GM21381 (cell line): ENCODE measurements around the gene PPP2R2D.

Source experiments
- ATAC-seq: cut with Tn5 transposase; IDR thresholded peaks from one replicate; pipeline ENCODE4 v1.9.1; 2021; ENCODE audit warnings: mild to moderate bottlenecking, moderate library complexity; ENCODE audit not compliant: unreplicated experiment

PPP2R2D gene

GRCh38 chr10:131926253-131926652 is 25.4 kb downstream of the PPP2R2D start:
- no peak for ATAC-seq

DNA sequence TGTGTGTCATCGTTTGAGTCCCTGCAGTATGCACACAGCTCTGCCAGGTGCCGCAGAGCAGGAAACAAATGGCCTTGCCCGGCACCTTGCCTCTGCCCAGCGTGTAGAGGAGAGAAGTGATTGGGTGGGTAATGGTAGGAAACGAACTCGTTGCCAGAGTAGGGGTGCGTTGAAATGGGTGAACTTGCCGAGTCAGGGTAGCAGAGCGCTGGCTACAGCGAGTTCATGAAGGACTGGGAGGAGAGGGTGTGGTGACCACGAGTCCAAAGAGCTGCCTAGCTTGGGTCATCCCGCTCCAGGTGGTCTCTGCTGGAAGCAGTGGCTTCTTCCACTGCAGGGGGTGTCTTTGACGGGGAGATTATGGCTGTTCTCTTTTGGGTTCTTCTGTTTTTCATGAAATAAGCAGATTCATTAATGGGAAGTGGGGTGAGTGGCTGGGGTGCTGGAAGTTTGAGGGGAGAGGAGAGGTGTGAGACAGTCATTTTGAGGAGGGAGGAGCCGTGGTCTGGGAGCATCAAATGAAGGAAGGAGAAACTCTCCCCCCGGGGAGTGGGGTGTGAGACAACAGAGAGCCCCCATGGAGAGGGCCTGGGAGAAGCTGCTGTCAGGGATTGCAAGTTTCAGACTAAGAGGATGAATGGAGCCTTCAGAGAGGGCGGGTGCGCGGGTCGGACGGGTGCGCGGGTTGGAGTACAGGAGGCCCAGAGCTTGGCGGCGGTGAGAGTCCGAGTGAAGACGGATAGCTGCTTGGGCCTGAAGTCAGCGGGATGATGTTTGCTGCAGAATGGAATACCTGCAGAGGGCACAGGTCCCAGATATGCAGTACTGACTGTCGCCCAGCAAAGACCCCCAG is 26.2 kb downstream of the PPP2R2D start:
- ATAC-seq = no peak

- peak; percentile 79 for ATAC-seq
Measured at GRCh38 chr10:131928248-131929095, 27.7 kb downstream of the PPP2R2D start.

DNA sequence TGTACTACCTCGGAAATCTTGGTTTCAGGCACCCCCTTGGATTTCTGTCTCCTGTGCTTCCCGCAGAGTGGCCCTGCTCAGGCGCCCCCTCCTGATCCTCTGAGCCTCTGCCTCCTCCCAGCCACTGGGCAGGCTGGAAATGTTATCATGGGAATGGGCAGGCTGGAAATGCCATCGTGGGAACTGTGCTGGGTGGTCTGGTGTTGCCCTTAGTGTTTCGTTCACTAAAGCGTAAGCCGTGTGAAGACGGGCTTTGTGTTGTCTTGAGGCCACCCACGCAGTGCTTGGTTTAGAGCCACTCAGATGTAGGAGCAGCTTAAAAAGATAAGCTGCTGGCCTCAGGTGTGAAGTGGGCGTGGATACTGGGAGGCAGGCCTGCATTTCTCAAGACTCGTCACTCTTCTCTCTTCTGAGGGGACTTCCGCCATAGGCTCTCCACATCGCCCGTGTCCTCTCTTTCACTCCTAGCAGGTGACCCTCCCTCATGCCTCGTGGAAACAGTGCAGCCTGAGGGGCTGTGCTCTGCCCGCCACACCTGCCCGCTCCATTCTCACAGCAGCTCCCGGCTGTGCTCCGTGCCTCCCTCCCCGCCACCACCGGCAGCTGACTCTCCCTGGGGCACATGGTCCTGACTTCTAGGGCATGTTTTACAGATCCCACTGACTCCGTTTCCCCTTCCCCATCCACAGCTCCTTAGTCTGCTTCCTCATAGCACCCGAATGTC is 28.5 kb downstream of the PPP2R2D start:
- no peak for ATAC-seq

DNA sequence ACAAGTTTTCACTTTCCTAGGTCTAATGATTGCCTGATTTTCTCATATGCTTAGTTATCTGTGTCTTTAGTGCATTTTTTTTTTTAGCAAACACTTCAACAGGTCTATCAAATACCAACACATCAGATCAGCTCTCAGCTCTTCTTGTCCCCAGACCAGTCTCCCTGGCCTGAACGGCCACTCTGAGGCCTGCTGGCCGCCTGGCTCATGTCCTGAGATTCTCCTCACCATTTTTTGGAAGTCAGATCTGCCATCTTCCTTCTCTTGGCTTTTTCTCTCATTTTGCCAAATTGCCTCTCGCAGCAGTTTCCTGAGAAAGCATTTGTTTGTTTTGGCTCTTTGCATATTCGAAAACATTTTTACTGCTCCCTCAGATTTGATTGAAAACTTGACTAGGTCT is 29.3 kb downstream of the PPP2R2D start:
- ATAC-seq = no peak

DNA sequence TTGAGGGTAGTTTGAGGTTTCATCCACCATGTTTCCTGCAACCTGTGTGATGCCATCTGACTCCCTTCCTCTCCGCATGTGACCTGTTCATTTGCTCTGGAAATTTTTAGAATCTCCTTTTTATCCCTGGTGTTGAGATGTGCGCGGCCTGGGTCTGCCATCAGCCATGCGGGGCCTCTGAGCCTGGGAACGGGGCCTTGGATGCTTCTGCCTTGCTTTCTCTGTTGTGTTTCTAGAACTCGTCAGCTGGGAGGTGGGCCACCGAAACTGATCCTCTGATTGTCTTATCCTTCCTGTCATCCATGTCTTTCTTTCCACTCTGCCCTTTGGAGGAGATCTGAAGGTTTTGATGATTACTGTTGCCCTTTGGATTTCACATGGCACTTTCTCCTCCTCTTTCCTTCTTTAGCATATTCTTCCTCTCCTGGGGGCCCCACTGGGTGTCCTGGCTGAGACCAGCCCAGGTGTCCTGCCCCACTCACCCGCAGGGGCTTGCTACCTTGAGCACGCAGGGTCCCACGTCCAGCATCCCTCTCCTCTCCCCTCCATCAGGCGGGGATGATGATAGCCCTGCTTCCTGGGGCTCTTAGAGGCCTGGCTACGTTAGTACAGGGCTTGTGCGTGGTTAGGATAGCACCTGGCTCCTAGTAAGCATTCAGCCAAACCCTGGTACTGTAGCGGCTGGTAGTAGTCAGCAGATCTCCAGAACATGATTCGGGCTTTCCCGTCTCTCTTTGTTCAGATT is 29.9 kb downstream of the PPP2R2D start:
- ATAC-seq = no peak

DNA sequence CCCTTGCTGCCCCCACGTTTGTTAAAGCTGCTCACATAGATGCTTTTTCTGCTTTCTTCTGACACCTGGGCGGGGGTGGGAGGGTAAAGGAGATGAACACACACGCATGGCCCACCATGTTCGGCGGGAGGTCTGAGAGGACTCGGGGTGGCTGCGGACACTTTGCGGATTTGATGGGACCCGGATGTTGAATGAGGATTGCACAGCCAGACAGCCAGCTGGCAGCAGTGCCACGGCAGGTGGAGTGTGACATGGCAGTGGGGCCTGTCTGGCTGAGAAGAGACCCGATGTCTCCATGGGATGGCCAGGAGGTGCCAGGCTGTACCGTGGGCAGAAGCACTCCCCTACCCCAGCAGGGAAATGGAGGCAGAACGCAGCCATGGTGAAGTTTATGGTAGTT is 31.2 kb downstream of the PPP2R2D start:
- ATAC-seq = no peak

DNA sequence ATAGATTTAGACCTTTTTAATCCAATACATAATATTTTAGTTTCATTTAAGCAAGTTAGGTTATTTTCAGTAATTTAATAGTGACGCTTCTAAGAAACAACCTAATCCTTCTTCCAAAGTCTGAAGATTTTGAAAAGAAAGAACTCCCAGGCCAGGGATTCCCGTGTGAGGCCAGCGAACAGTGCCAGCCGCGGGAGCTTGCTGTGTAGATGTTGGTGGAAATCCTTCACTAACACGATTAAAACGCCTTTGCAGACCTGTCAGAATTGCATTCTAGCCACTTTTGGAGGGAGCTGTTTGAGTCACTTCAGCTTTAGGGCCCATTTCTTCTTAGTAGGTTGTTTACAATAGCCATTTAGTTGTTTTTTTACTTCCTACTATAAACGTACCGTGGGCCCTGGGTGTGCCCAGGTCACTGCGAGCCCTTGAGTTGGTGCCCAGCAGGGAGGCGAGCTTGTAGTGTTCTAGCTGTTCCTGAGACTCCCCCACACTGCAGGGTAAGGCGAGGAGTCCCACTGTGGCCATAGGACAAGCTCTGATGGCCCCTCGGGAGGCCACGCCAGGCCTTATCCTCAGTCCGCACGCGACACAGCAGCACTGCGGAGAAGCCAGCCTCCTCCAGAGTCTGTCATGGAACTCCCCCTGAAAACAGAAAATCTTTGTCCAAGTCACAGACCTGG is 32.3 kb downstream of the PPP2R2D start:
- no peak for ATAC-seq

DNA sequence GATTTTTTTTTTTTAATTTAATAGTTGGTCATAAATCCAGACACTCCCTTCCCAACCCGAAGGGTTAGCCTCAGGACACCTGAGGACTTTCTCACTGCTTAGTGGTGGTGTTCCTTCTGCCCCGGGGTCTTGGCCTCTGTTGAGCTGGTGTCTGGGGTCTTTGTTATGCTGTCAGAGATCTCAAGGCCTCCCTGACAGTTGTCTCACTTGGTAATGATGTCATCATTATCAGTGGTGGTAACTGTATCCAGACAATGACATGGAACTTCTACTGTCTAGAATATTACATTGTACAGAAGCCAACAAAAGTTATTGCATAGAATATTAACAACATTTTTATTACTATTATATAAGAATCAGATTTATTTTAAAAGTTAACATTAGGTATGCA is 32.9 kb downstream of the PPP2R2D start:
- ATAC-seq = no peak

GRCh38 chr10:131934769-131935168 is 34.0 kb downstream of the PPP2R2D start:
- no peak for ATAC-seq

GRCh38 chr10:131935260-131935659 is 34.5 kb downstream of the PPP2R2D start:
- ATAC-seq = no peak

- no peak for ATAC-seq
Measured at GRCh38 chr10:131936294-131936693, 35.5 kb downstream of the PPP2R2D start.

DNA sequence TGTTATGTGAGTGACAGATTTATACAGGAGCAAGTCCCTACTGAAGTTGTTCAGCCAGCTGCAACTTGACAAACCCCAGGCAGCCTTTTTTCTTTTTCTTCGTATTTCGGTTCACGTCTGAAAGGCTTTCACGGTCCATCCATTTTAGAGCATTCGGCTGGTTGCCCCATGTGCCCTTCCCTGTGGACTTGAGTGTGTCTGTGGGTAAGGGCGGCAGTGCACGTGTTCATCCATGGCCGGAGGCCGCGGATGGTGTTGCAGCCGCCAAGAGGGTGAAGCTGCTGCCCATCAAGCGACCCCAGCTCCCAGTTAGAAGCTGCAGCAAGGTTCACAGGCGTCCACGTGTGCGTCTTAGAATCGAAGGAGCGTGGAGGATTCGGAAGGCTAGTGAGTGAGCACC is 35.9 kb downstream of the PPP2R2D start:
- no peak for ATAC-seq

DNA sequence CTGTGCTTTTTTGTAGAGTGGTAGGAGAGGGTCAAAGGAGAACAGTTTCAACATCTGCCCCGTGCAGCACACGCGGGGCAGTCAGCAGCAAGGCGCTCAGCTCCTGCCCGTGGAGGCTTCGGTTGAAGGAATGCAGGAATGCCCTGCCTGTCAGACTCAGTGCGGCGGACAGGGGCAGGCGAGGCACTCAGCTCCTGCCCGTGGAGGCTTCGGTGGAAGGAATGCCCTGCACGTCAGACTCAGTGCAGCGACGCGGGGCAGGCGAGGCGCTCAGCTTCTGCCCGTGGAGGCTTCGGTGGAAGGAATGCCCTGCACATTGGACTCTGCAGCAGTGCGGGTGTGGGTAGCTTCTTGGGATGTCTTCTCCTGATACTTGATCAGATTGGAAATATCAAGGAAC is 37.0 kb downstream of the PPP2R2D start:
- ATAC-seq = no peak

DNA sequence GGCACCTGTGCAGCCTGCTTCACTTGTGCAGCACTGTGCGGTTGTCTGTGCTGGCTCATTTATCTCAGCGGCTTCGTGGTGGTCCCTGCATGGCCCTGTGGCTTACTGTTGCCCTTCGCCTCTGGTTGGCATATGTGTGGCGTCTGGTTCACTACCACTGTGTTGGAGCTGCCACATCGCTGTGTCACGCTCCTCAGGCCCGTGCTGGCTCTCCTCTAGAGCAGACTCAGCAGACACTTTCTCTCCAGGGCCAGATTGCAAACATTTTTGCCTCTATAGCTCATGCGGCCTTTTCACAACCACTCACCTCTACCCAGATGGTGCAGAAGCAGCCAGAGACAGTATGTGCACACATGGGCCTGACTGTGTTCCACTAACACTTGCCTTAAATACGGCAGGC is 37.9 kb downstream of the PPP2R2D start:
- ATAC-seq = no peak

GRCh38 chr10:131942455-131942854 is 41.6 kb downstream of the PPP2R2D start:
- ATAC-seq = no peak

DNA sequence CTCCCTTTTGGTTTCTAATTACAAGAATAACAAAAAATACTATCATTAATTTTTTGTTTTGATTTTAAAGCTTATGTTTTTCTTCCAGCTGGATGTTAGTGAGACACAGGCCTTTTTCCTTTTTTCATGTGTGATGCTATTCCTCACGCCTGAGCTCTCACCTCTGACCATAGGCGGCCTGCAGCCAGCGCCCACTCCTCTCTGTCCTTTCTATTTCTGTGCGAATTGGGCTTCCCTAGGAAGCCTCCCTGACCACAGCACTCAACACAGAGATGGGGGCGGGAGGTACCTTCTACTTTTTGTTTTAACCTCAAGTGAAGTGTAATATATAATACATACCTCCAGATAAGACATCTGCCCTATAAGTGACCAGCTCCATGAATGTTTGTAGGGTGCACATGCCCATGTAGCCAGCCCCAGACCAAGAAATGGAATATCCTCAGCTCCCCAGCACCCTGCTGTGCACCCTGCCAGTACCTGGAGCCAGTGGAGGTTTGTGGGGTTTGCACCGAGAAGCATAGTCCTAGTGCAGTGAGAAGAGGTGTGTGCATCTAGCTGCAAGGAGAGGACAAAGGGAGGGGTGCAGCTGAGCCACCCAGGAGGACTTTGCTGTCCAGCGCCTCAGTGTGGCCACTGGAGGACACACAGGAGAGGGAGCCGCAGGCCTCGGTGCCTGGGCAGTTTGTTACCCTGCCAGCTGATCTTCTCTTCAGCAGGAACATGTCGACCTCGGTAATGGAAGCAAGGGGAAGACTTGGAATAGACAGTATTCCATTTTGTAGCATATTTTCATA is 42.4 kb downstream of the PPP2R2D start:
- ATAC-seq = no peak

- no peak for ATAC-seq
Measured at GRCh38 chr10:131944412-131944811, 43.6 kb downstream of the PPP2R2D start.

DNA sequence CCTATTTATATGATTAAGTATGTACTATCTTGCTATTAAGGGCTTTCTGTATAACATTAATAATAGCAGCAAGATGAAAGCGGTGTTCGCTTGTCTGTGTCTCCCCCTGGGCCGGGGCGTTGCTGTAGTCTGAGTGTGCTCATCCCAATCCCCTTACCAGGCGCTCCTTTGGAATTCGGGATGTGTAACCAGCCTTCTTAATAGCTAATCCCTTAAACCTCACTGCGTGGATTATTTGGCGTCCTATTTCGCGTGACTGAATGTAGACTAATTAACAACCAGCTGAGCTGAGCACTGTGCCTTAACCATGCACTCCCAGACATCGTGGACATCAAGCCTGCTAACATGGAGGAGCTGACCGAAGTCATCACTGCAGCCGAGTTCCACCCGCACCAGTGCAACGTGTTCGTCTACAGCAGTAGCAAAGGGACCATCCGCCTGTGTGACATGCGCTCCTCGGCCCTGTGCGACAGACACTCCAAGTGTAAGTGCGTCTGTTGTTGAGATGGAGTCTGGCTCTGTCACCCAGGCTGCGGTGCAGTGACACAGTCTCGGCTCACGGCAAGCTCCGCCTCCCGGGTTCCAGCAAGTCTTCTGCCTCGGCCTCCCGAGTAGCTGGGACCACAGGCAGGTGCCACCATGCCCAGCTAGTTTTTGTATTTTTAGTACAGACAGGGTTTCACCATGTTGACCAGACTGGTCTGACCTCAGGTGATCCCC is 44.3 kb downstream of the PPP2R2D start:
- ATAC-seq = no peak
